SJSA1 (cell line): ENCODE data around the gene SEC22A. TPM values are rescaled to one million over a fixed set of nuclear protein-coding genes. Genes with fewer than 3 reads are reported as not detected.

Experiments
- DNase-seq, 2 experiments: peaks; one replicate each; pipeline ENCODE4 v3.0.0-alpha.2; 2015 to 2020; ENCODE audit warnings: low spot score in 2 of 2, low read depth in 1 of 2
- H3K27ac ChIP-seq: fragments of 250-450 bp; sonication (Bioruptor Pico); 2 replicates; pipeline ENCODE4 v1.5.1; 2020; ENCODE audit warnings: mild to moderate bottlenecking, moderate library complexity
- H3K27me3 ChIP-seq: fragments of 250-450 bp; sonication (Bioruptor Pico); replicated peaks from 2 replicates; pipeline ENCODE4 v1.5.1; 2020; ENCODE audit warnings: mild to moderate bottlenecking, moderate library complexity
- H3K36me3 ChIP-seq: fragments of 250-450 bp; sonication (Bioruptor Pico); 2 replicates; pipeline ENCODE4 v1.5.1; 2020; ENCODE audit warnings: mild to moderate bottlenecking
- H3K4me1 ChIP-seq: fragments of 250-450 bp; sonication (Bioruptor Pico); replicated peaks from 2 replicates; pipeline ENCODE4 v1.6.1; 2021; ENCODE audit warnings: mild to moderate bottlenecking
- H3K4me3 ChIP-seq: fragments of 250-450 bp; sonication (Bioruptor Pico); 2 replicates; pipeline ENCODE4 v1.5.1; 2020; ENCODE audit warnings: mild to moderate bottlenecking
- H3K9me3 ChIP-seq: fragments of 250-450 bp; sonication (Bioruptor Pico); replicated peaks from 2 replicates; pipeline ENCODE4 v1.5.1; 2020; ENCODE audit warnings: mild to moderate bottlenecking
- total RNA-seq: library from RNA; depleted of rRNA; stranded (reverse); fragments of >200 nt; shearing (Covaris generic); gene quantifications from 2 replicates; pipeline ENCODE4 v1.2.3, GENCODE V29; 2014

Gene SEC22A
- total RNA-seq, 1 experiment from 2014 or later: 40.2 TPM

GRCh38 chr3:123290962-123291361 is 89.2 kb downstream of the SEC22A start:
- Histone ChIP-seq H3K27me3 (peaks cover 4% of the 10 kb centered on the region; the same call in 1 of the 2 replicates), H3K36me3 (no peaks in the 10 kb centered on the region), H3K27ac (no peak overlapping the region), H3K4me1 (no peaks in the 10 kb centered on the region), H3K9me3 (no peaks in the 10 kb centered on the region), H3K4me3 (no peak overlapping the region)
- no peak for DNase-seq

- Histone ChIP-seq H3K27me3 (peaks cover 4% of the 10 kb centered on the region; the same call in 1 of the 2 replicates), H3K36me3 (no peaks in the 10 kb centered on the region), H3K4me3 (no peak overlapping the region), H3K9me3 (no peaks in the 10 kb centered on the region), H3K4me1 (no peaks in the 10 kb centered on the region), H3K27ac (no peak overlapping the region)
- no peak for DNase-seq
Measured at GRCh38 chr3:123291404-123291803, 89.7 kb downstream of the SEC22A start.

- Histone ChIP-seq H3K36me3 (no peaks in the 10 kb centered on the region), H3K4me1 (no peaks in the 10 kb centered on the region), H3K27me3 (peaks cover 4% of the 10 kb centered on the region; the same call in 1 of the 2 replicates), H3K27ac (no peak overlapping the region), H3K9me3 (no peaks in the 10 kb centered on the region), H3K4me3 (no peak overlapping the region)
- DNase-seq: no peak
Measured at GRCh38 chr3:123292321-123293310, 90.9 kb downstream of the SEC22A start.

GRCh38 chr3:123294296-123294938 is 92.7 kb downstream of the SEC22A start:
- no peak for DNase-seq
- no peaks in the 10 kb centered on the region for H3K4me1 ChIP-seq
- peaks cover 6% of the 10 kb centered on the region; the same call in 1 of the 2 replicates for H3K27me3 ChIP-seq
- H3K4me3 ChIP-seq: no peak overlapping the region
- no peaks in the 10 kb centered on the region for H3K36me3 ChIP-seq
- no peaks in the 10 kb centered on the region for H3K9me3 ChIP-seq
- no peak overlapping the region for H3K27ac ChIP-seq

GRCh38 chr3:123295171-123295900 is 93.6 kb downstream of the SEC22A start:
- H3K27me3 ChIP-seq: peaks cover 6% of the 10 kb centered on the region; the same call in 1 of the 2 replicates
- no peak for DNase-seq
- H3K4me3 ChIP-seq: no peak overlapping the region

GRCh38 chr3:123295901-123296250 is 94.1 kb downstream of the SEC22A start:
- H3K4me1 ChIP-seq: no peaks in the 10 kb centered on the region
- DNase-seq: no peak
- peaks cover 6% of the 10 kb centered on the region; the same call in 1 of the 2 replicates for H3K27me3 ChIP-seq
- H3K36me3 ChIP-seq: no peaks in the 10 kb centered on the region
- no peak overlapping the region for H3K4me3 ChIP-seq
- no peaks in the 10 kb centered on the region for H3K9me3 ChIP-seq
- H3K27ac ChIP-seq: no peak overlapping the region

More at GRCh38 chr3:123295171-123295900, 93.6 kb downstream of the SEC22A start:
- H3K9me3 ChIP-seq: no peaks in the 10 kb centered on the region
- H3K27ac ChIP-seq: no peak overlapping the region
- H3K4me1 ChIP-seq: no peaks in the 10 kb centered on the region
- H3K36me3 ChIP-seq: no peaks in the 10 kb centered on the region

GRCh38 chr3:123296261-123296660 is 94.5 kb downstream of the SEC22A start:
- peaks cover 6% of the 10 kb centered on the region; the same call in 1 of the 2 replicates for H3K27me3 ChIP-seq
- H3K4me1 ChIP-seq: no peaks in the 10 kb centered on the region
- DNase-seq: no peak
- no peaks in the 10 kb centered on the region for H3K9me3 ChIP-seq
- no peak overlapping the region for H3K4me3 ChIP-seq
- no peaks in the 10 kb centered on the region for H3K36me3 ChIP-seq
- H3K27ac ChIP-seq: no peak overlapping the region

- no peak for DNase-seq
- Histone ChIP-seq H3K4me1 (no peaks in the 10 kb centered on the region), H3K36me3 (no peaks in the 10 kb centered on the region), H3K27me3 (peaks cover 6% of the 10 kb centered on the region; the same call in 1 of the 2 replicates), H3K27ac (no peak overlapping the region), H3K4me3 (no peak overlapping the region), H3K9me3 (no peaks in the 10 kb centered on the region)
Measured at GRCh38 chr3:123296836-123297626, 95.3 kb downstream of the SEC22A start.

- Histone ChIP-seq H3K36me3 (no peaks in the 10 kb centered on the region), H3K9me3 (no peaks in the 10 kb centered on the region), H3K4me3 (no peak overlapping the region), H3K27ac (no peak overlapping the region), H3K27me3 (peaks cover 6% of the 10 kb centered on the region; the same call in 1 of the 2 replicates), H3K4me1 (no peaks in the 10 kb centered on the region)
- DNase-seq: no peak
Measured at GRCh38 chr3:123297627-123297899, 95.8 kb downstream of the SEC22A start.

GRCh38 chr3:123298903-123299302 is 97.2 kb downstream of the SEC22A start:
- no peaks in the 10 kb centered on the region for H3K36me3 ChIP-seq
- H3K4me1 ChIP-seq: no peaks in the 10 kb centered on the region
- DNase-seq: no peak
- H3K4me3 ChIP-seq: no peak overlapping the region
- no peak overlapping the region for H3K27ac ChIP-seq
- peaks cover 6% of the 10 kb centered on the region; the same call in 1 of the 2 replicates for H3K27me3 ChIP-seq
- no peaks in the 10 kb centered on the region for H3K9me3 ChIP-seq

- Histone ChIP-seq H3K9me3 (no peaks in the 10 kb centered on the region), H3K4me3 (no peak overlapping the region), H3K36me3 (no peaks in the 10 kb centered on the region), H3K27ac (no peak overlapping the region), H3K4me1 (no peaks in the 10 kb centered on the region), H3K27me3 (peaks cover 6% of the 10 kb centered on the region; the same call in 1 of the 2 replicates)
- no peak for DNase-seq
Measured at GRCh38 chr3:123299581-123299980, 97.8 kb downstream of the SEC22A start.

- Histone ChIP-seq H3K9me3 (no peaks in the 10 kb centered on the region), H3K27me3 (peaks cover 6% of the 10 kb centered on the region; the same call in 1 of the 2 replicates), H3K27ac (no peak overlapping the region), H3K36me3 (no peaks in the 10 kb centered on the region), H3K4me1 (no peaks in the 10 kb centered on the region), H3K4me3 (no peak overlapping the region)
- no peak for DNase-seq
Measured at GRCh38 chr3:123300056-123300455, 98.3 kb downstream of the SEC22A start.

GRCh38 chr3:123300583-123300982 is 98.8 kb downstream of the SEC22A start:
- H3K27me3 ChIP-seq: 0 out of 2 replicates have a peak, but pooled peaks cover 2% of the 10 kb centered on the region
- no peaks in the 10 kb centered on the region for H3K36me3 ChIP-seq
- H3K4me3 ChIP-seq: no peak overlapping the region
- no peak for DNase-seq
- H3K27ac ChIP-seq: no peak overlapping the region
- H3K4me1 ChIP-seq: no peaks in the 10 kb centered on the region
- H3K9me3 ChIP-seq: no peaks in the 10 kb centered on the region
